Loucy (cell line): Measurements from ENCODE around the gene UVSSA.

ENCODE experiments used
- CTCF ChIP-seq: fragments of 200-600 bp; sonication (generic); conservative IDR thresholded peaks from 2 replicates; pipeline ENCODE4 v1.5.1; 2014; ENCODE audit warnings: mild to moderate bottlenecking, antibody characterized with exemption, low read length
- EZH2phosphoT487 ChIP-seq: fragments of 200-600 bp; IDR thresholded peaks from 2 replicates; pipeline ENCODE4 v1.6.1; 2018; ENCODE audit warnings: antibody characterized with exemption, mild to moderate bottlenecking, moderate library complexity, borderline replicate concordance

GRCh38 chr4:1375761-1376322 lies 28.8 kb downstream of the UVSSA start:
- no peak for TF ChIP-seq CTCF
- TF ChIP-seq EZH2phosphoT487: no peak
